Measurements from ENCODE around the gene KITLG.

DNA sequence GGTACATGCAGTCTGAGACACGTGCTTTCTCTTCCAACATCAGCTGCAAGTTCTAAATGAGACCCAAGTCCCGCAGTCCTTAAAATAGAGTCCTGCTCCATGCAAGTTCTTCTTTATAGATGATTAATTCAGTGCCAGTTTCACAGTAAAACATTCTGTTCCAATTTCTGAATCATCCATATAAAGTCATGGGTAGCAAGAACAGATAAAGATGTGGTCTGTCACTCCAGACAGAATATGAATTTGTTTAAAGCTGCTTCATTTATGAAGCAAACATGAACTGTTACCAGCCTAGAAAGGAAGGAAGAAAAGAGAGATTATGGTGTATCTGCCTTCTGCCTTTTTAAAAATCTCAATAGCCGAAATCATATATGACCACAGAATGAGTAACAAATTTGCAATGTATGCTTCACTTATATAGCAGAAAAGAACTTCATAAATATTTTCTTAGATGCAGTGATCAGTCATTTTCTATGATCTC, 83.3 kb downstream of the KITLG start:
- no peak for TF ChIP-seq POLR2A (IDR thresholded peaks at IDR 0.05)
- TF ChIP-seq, protein P1, sequence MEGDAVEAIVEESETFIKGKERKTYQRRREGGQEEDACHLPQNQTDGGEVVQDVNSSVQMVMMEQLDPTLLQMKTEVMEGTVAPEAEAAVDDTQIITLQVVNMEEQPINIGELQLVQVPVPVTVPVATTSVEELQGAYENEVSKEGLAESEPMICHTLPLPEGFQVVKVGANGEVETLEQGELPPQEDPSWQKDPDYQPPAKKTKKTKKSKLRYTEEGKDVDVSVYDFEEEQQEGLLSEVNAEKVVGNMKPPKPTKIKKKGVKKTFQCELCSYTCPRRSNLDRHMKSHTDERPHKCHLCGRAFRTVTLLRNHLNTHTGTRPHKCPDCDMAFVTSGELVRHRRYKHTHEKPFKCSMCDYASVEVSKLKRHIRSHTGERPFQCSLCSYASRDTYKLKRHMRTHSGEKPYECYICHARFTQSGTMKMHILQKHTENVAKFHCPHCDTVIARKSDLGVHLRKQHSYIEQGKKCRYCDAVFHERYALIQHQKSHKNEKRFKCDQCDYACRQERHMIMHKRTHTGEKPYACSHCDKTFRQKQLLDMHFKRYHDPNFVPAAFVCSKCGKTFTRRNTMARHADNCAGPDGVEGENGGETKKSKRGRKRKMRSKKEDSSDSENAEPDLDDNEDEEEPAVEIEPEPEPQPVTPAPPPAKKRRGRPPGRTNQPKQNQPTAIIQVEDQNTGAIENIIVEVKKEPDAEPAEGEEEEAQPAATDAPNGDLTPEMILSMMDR (IDR thresholded peaks at IDR 0.05) = no peak
